HepG2 (cell line): ENCODE results near the gene MDP1. TPM values are rescaled to one million over a fixed set of nuclear protein-coding genes. Genes with fewer than 3 reads are reported as not detected.

ENCODE experiments used
- ARNTL ChIP-seq: sonication (generic); formaldehyde crosslinking; IDR thresholded peaks from 2 replicates; pipeline ENCODE4 v1.4.0; 2020; ENCODE audit warnings: mild to moderate bottlenecking, missing genetic modification reagents
- KDM5A ChIP-seq: fragments of 200-600 bp; sonication (generic); IDR thresholded peaks from 2 replicates; pipeline ENCODE4 v1.7.0; 2018; ENCODE audit warnings: antibody characterized with exemption, mild to moderate bottlenecking, low read length, borderline replicate concordance
- RFXAP ChIP-seq: sonication (generic); formaldehyde crosslinking; IDR thresholded peaks from 2 replicates; pipeline ENCODE4 v1.4.0; 2020; ENCODE audit warnings: missing genetic modification reagents, borderline replicate concordance
- SALL2 ChIP-seq: sonication (generic); formaldehyde crosslinking; IDR thresholded peaks from 2 replicates; pipeline ENCODE4 v1.8.1; 2023; ENCODE audit warnings: mild to moderate bottlenecking, missing genetic modification reagents, inconsistent platforms
- TOPORS ChIP-seq: sonication (generic); formaldehyde crosslinking; IDR thresholded peaks from 2 replicates; pipeline ENCODE4 v1.8.0; 2023; ENCODE audit warnings: mild to moderate bottlenecking, missing genetic modification reagents
- XBP1 ChIP-seq: sonication (generic); formaldehyde crosslinking; IDR thresholded peaks from 2 replicates; pipeline ENCODE4 v1.5.0; 2020; ENCODE audit warnings: missing genetic modification reagents
- ZNF761 ChIP-seq: sonication (generic); formaldehyde crosslinking; conservative IDR thresholded peaks from 2 replicates; pipeline ENCODE4 v1.4.0; 2020; ENCODE audit warnings: mild to moderate bottlenecking, missing genetic modification reagents
- ZSCAN12 ChIP-seq: sonication (generic); formaldehyde crosslinking; IDR thresholded peaks from 2 replicates; pipeline ENCODE4 v1.9.0; 2021; ENCODE audit warnings: mild to moderate bottlenecking, missing genetic modification reagents
- polyA plus RNA-seq, 8 experiments: library from polyadenylated mRNA; depleted of rRNA in 3 of 8; stranded (reverse) in 7 of 8; unstranded in 1 of 8; fragments of >200 nt; fragmentation: Illumina TruSeq in 4 of 8; extraction: Trizol in 4 of 8; gene quantifications; 2 replicates each; pipeline versions ENCODE4 v1.2.1 to v1.2.3, GENCODE V29; 2011 to 2016; ENCODE audit warnings: low read depth in 4 of 8, missing spikeins in 1 of 8, mixed read lengths in 1 of 8; ENCODE audit not compliant: insufficient read depth in 1 of 8
- total RNA-seq, 5 experiments: library from RNA; depleted of rRNA; stranded (reverse); fragments of >200 nt; fragmentation: Illumina TruSeq; extraction: Trizol; gene quantifications; 2 replicates each; pipeline ENCODE4 v1.2.3, GENCODE V29; 2016; ENCODE audit warnings: low read depth in 1 of 5
- TF ChIP-seq, protein P1 (sequence below): sonication (generic); formaldehyde crosslinking; IDR thresholded peaks from one replicate; pipeline ENCODE4 v1.5.1; 2020; ENCODE audit warnings: mild to moderate bottlenecking, missing genetic modification reagents; ENCODE audit errors: not compliant biosample characterization
- TF ChIP-seq, protein P2 (sequence below): sonication (generic); formaldehyde crosslinking; IDR thresholded peaks from 2 replicates; pipeline ENCODE4 v1.8.1; 2023; ENCODE audit warnings: mild to moderate bottlenecking, missing genetic modification reagents
- TF ChIP-seq, protein P3 (sequence below): sonication (generic); formaldehyde crosslinking; IDR thresholded peaks from 2 replicates; pipeline ENCODE4 v1.4.0; 2020; ENCODE audit warnings: mild to moderate bottlenecking, missing genetic modification reagents
- TF ChIP-seq, protein P4 (sequence below): sonication (generic); formaldehyde crosslinking; IDR thresholded peaks from 2 replicates; pipeline ENCODE4 v1.5.1; 2020; ENCODE audit warnings: missing genetic modification reagents, mild to moderate bottlenecking, borderline replicate concordance
- TF ChIP-seq, protein P5 (sequence below): sonication (generic); formaldehyde crosslinking; IDR thresholded peaks from 2 replicates; pipeline ENCODE4 v1.4.0; 2020; ENCODE audit warnings: missing genetic modification reagents, borderline replicate concordance

The MDP1 gene
- total and polyA plus RNA-seq, 2 of the 13 experiments (the other 11 are each of a cell fraction or from before 2014, with no cell fraction given), result 44.1 to 48.7 TPM

DNA sequence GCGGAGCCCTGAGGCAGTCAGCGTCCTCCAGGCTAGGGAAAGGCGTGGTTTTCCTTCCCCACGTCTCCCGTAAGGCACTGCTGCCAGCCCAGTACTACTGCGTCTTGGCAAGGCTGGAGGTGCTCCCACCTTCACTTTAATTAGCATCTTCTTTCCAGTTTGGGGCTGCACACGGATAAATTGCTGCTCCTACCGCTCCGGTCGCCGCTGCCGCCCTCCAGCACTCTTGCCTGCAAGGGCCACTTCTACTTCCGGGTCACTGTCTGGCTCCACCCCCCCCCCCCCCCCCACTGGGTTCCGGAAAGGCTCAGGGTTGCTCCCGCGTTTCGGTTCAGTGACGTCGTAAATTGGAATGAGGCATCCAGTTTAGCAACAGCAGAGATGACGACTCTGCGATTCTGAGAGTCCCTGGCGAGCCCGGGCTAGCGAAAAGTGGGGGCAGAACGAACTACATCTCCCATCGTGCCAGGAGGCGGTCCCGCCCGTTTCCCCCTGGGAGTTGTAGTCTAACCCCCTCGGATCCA is 16.3 kb upstream of the MDP1 start, which contains the start of gene NEDD8 (continued):
- TF ChIP-seq, protein P1, sequence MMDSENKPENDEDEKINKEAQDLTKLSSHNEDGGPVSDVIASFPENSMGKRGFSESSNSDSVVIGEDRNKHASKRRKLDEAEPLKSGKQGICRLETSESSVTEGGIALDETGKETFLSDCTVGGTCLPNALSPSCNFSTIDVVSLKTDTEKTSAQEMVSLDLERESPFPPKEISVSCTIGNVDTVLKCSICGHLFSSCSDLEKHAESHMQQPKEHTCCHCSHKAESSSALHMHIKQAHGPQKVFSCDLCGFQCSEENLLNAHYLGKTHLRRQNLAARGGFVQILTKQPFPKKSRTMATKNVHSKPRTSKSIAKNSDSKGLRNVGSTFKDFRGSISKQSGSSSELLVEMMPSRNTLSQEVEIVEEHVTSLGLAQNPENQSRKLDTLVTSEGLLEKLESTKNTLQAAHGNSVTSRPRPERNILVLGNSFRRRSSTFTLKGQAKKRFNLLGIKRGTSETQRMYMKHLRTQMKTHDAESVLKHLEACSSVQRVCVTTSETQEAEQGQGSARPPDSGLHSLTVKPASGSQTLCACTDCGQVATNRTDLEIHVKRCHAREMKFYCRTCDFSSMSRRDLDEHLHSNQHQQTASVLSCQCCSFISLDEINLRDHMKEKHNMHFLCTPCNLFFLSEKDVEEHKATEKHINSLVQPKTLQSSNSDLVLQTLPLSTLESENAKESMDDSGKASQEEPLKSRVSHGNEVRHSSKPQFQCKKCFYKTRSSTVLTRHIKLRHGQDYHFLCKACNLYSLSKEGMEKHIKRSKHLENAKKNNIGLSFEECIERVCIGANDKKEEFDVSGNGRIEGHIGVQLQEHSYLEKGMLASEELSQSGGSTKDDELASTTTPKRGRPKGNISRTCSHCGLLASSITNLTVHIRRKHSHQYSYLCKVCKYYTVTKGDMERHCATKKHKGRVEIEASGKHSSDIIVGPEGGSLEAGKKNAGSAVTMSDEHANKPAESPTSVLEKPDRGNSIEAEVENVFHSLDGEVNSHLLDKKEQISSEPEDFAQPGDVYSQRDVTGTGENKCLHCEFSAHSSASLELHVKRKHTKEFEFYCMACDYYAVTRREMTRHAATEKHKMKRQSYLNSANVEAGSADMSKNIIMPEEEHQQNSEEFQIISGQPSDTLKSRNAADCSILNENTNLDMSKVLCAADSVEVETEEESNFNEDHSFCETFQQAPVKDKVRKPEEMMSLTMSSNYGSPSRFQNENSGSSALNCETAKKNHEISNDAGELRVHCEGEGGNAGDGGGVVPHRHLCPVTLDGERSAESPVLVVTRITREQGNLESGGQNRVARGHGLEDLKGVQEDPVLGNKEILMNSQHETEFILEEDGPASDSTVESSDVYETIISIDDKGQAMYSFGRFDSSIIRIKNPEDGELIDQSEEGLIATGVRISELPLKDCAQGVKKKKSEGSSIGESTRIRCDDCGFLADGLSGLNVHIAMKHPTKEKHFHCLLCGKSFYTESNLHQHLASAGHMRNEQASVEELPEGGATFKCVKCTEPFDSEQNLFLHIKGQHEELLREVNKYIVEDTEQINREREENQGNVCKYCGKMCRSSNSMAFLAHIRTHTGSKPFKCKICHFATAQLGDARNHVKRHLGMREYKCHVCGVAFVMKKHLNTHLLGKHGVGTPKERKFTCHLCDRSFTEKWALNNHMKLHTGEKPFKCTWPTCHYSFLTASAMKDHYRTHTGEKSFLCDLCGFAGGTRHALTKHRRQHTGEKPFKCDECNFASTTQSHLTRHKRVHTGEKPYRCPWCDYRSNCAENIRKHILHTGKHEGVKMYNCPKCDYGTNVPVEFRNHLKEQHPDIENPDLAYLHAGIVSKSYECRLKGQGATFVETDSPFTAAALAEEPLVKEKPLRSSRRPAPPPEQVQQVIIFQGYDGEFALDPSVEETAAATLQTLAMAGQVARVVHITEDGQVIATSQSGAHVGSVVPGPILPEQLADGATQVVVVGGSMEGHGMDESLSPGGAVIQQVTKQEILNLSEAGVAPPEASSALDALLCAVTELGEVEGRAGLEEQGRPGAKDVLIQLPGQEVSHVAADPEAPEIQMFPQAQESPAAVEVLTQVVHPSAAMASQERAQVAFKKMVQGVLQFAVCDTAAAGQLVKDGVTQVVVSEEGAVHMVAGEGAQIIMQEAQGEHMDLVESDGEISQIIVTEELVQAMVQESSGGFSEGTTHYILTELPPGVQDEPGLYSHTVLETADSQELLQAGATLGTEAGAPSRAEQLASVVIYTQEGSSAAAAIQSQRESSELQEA (CRISPR knock-in tag), result peak; percentile 90
- peak; percentile 92 for TF ChIP-seq KDM5A
- TF ChIP-seq, protein P2, sequence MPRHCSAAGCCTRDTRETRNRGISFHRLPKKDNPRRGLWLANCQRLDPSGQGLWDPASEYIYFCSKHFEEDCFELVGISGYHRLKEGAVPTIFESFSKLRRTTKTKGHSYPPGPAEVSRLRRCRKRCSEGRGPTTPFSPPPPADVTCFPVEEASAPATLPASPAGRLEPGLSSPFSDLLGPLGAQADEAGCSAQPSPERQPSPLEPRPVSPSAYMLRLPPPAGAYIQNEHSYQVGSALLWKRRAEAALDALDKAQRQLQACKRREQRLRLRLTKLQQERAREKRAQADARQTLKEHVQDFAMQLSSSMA (CRISPR knock-in tag), result no peak
- TF ChIP-seq, protein P3, sequence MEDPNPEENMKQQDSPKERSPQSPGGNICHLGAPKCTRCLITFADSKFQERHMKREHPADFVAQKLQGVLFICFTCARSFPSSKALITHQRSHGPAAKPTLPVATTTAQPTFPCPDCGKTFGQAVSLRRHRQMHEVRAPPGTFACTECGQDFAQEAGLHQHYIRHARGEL (CRISPR knock-in tag), result peak; percentile 89; the same call in 1 of the 2 replicates
- TF ChIP-seq, protein P4, sequence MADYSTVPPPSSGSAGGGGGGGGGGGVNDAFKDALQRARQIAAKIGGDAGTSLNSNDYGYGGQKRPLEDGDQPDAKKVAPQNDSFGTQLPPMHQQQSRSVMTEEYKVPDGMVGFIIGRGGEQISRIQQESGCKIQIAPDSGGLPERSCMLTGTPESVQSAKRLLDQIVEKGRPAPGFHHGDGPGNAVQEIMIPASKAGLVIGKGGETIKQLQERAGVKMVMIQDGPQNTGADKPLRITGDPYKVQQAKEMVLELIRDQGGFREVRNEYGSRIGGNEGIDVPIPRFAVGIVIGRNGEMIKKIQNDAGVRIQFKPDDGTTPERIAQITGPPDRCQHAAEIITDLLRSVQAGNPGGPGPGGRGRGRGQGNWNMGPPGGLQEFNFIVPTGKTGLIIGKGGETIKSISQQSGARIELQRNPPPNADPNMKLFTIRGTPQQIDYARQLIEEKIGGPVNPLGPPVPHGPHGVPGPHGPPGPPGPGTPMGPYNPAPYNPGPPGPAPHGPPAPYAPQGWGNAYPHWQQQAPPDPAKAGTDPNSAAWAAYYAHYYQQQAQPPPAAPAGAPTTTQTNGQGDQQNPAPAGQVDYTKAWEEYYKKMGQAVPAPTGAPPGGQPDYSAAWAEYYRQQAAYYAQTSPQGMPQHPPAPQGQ (CRISPR knock-in tag), result no peak; the same call in 1 of the 2 replicates
- no peak for TF ChIP-seq SALL2 (CRISPR knock-in tag)
- TF ChIP-seq XBP1 (CRISPR knock-in tag), result no peak
- no peak for TF ChIP-seq ZNF761 (CRISPR knock-in tag)
- TF ChIP-seq, protein P5, sequence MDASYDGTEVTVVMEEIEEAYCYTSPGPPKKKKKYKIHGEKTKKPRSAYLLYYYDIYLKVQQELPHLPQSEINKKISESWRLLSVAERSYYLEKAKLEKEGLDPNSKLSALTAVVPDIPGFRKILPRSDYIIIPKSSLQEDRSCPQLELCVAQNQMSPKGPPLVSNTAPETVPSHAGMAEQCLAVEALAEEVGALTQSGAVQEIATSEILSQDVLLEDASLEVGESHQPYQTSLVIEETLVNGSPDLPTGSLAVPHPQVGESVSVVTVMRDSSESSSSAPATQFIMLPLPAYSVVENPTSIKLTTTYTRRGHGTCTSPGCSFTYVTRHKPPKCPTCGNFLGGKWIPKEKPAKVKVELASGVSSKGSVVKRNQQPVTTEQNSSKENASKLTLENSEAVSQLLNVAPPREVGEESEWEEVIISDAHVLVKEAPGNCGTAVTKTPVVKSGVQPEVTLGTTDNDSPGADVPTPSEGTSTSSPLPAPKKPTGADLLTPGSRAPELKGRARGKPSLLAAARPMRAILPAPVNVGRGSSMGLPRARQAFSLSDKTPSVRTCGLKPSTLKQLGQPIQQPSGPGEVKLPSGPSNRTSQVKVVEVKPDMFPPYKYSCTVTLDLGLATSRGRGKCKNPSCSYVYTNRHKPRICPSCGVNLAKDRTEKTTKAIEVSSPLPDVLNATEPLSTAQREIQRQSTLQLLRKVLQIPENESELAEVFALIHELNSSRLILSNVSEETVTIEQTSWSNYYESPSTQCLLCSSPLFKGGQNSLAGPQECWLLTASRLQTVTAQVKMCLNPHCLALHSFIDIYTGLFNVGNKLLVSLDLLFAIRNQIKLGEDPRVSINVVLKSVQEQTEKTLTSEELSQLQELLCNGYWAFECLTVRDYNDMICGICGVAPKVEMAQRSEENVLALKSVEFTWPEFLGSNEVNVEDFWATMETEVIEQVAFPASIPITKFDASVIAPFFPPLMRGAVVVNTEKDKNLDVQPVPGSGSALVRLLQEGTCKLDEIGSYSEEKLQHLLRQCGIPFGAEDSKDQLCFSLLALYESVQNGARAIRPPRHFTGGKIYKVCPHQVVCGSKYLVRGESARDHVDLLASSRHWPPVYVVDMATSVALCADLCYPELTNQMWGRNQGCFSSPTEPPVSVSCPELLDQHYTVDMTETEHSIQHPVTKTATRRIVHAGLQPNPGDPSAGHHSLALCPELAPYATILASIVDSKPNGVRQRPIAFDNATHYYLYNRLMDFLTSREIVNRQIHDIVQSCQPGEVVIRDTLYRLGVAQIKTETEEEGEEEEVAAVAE (CRISPR knock-in tag), result peak; percentile 76; the same call in 1 of the 2 replicates
- TF ChIP-seq TOPORS (CRISPR knock-in tag), result no peak; the same call in 1 of the 2 replicates
- no peak for TF ChIP-seq RFXAP
- no peak for TF ChIP-seq ARNTL (CRISPR knock-in tag)
- 0 out of 2 replicates have a peak, but pooled peaks have one; percentile 21 for TF ChIP-seq ZSCAN12 (CRISPR knock-in tag)
